EL (cell line): ENCODE data around the gene RSPH1.

Source experiments
- DNase-seq: peaks from one replicate; pipeline ENCODE4 v3.0.0-alpha.2; 2016

RSPH1 gene

DNA sequence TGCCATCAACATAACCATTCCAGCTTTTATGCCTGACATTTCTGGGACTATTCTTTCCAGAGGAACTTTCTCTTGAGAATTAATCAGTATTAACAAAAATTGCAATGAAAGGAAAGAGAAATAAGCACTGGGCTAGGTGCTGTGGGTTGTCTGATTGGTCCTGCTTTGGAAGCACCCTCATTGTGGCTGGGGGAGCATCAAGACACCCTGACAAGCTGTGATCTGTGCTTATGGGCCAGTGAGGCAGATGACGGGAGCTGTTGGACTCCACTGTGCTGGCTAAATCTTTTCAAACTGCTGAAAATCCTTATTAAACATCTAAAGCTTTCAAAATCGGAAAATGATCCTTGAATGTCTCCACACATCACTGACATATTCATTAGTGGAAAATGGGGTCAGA, 72.3 kb downstream of the RSPH1 start:
- no peak for DNase-seq

GRCh38 chr21:42423197-42423675, 72.8 kb downstream of the RSPH1 start:
- DNase-seq = no peak
